Ramos (cell line): Measurements from ENCODE around the gene GTF3C5.
"Not testable (repeated sequence)": the region's sequence is repeated elsewhere in the genome, so short reads cannot be mapped to it uniquely, and the experiment has no call there.

Experiments used
- in situ Hi-C: fragments of 300-500 bp; cut with MboI; formaldehyde crosslinking; loops from one replicate; pipeline ENCODE4 v1.14.3; 2022; ENCODE audit warnings: low sequenced_read_pairs; ENCODE audit not compliant: unreplicated experiment

The GTF3C5 gene

GRCh38 chr9:133066181-133066983 is 35.6 kb downstream of the GTF3C5 start:
- in situ Hi-C loops, result no loop called here

GRCh38 chr9:133067006-133067405 is 36.2 kb downstream of the GTF3C5 start:
- in situ Hi-C loops, result no loop called here

GRCh38 chr9:133067813-133068212 is 37.0 kb downstream of the GTF3C5 start:
- in situ Hi-C loops, result no loop called here

GRCh38 chr9:133068431-133068830 is 37.6 kb downstream of the GTF3C5 start:
- in situ Hi-C loops, result not testable (repeated sequence)

- in situ Hi-C loops, result not testable (repeated sequence)
These were observed 39.7 kb downstream of the GTF3C5 start for GRCh38 chr9:133070500-133070961.

- in situ Hi-C loops, result not testable (repeated sequence)
These were observed 40.2 kb downstream of the GTF3C5 start for GRCh38 chr9:133070985-133071384.

- in situ Hi-C loops, result no loop called here
These were observed 40.8 kb downstream of the GTF3C5 start for GRCh38 chr9:133071484-133072150.

GRCh38 chr9:133072210-133072609 is 41.4 kb downstream of the GTF3C5 start:
- in situ Hi-C loops, result not testable (repeated sequence)

GRCh38 chr9:133073086-133074014 is 42.6 kb downstream of the GTF3C5 start:
- in situ Hi-C loops, result no loop called here

GRCh38 chr9:133074111-133074651 is 43.4 kb downstream of the GTF3C5 start:
- in situ Hi-C loops, result no loop called here

- in situ Hi-C loops, result no loop called here
These were observed 45.3 kb downstream of the GTF3C5 start for GRCh38 chr9:133075925-133076630.

GRCh38 chr9:133076691-133077090 is 45.9 kb downstream of the GTF3C5 start:
- in situ Hi-C loops, result no loop called here

- in situ Hi-C loops, result no loop called here
These were observed 47.7 kb downstream of the GTF3C5 start for GRCh38 chr9:133078486-133078885.

- in situ Hi-C loops, result no loop called here
These were observed 49.4 kb downstream of the GTF3C5 start for GRCh38 chr9:133080161-133080560.

GRCh38 chr9:133080786-133081779 is 50.3 kb downstream of the GTF3C5 start:
- in situ Hi-C loops, result not testable (repeated sequence)

- in situ Hi-C loops, result not testable (repeated sequence)
These were observed 51.3 kb downstream of the GTF3C5 start for GRCh38 chr9:133081957-133082644.

GRCh38 chr9:133083688-133084087 is 52.9 kb downstream of the GTF3C5 start:
- in situ Hi-C loops, result not testable (repeated sequence)
